GM12872 (cell line): ENCODE measurements around the gene P2RY2.

Experiments
- TF ChIP-seq, protein P1 (sequence below): IDR thresholded peaks from 3 replicates; pipeline ENCODE4 v1.5.1; 2011; ENCODE audit warnings: low read depth, mild to moderate bottlenecking, low read length, moderate library complexity; ENCODE audit not compliant: insufficient read depth

Gene P2RY2

DNA sequence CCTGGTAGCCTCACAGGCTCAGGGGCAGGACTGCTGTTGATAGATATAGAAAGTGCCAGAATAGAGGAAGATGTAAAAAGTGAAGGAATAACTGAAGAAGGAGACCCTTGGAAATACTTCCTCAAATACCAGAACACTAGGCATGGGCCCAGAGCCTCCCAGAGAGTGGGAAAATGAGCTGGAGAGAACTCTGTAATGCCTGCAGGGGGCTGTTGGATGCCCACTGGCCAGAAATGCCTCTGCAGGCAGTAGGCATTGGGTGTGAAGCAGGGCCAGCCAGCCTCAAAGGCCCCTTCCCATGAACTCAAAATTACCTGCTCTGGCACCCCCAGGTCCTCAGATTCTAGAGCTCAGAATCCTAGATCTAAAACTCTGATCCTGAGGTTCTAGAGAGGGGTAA, 15.1 kb downstream of the P2RY2 start:
- TF ChIP-seq, protein P1, sequence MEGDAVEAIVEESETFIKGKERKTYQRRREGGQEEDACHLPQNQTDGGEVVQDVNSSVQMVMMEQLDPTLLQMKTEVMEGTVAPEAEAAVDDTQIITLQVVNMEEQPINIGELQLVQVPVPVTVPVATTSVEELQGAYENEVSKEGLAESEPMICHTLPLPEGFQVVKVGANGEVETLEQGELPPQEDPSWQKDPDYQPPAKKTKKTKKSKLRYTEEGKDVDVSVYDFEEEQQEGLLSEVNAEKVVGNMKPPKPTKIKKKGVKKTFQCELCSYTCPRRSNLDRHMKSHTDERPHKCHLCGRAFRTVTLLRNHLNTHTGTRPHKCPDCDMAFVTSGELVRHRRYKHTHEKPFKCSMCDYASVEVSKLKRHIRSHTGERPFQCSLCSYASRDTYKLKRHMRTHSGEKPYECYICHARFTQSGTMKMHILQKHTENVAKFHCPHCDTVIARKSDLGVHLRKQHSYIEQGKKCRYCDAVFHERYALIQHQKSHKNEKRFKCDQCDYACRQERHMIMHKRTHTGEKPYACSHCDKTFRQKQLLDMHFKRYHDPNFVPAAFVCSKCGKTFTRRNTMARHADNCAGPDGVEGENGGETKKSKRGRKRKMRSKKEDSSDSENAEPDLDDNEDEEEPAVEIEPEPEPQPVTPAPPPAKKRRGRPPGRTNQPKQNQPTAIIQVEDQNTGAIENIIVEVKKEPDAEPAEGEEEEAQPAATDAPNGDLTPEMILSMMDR: no peak

DNA sequence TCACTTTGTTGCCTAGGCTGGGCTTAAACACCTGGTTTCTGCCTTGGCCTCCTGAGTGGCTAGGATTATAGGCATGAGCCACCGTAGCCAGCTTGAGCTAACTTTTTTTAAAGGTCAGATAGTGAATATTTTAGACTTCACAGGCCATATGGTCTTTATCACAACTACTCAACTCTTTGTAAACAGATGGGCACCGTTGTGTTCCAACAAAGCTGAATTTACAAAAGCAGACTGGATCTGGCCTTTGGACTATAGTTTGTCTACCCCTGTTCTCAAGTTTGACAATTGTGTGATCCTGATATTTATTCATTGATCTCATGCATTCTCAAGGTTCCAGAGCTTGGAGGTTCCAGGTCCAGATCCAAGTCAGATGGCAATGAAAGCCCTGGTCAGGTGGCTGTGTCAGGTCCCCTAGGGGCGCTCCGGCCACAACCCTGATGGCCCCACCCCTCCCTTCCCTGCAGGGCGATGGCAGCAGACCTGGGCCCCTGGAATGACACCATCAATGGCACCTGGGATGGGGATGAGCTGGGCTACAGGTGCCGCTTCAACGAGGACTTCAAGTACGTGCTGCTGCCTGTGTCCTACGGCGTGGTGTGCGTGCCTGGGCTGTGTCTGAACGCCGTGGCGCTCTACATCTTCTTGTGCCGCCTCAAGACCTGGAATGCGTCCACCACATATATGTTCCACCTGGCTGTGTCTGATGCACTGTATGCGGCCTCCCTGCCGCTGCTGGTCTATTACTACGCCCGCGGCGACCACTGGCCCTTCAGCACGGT, 15.8 kb downstream of the P2RY2 start:
- TF ChIP-seq, protein P1: no peak

DNA sequence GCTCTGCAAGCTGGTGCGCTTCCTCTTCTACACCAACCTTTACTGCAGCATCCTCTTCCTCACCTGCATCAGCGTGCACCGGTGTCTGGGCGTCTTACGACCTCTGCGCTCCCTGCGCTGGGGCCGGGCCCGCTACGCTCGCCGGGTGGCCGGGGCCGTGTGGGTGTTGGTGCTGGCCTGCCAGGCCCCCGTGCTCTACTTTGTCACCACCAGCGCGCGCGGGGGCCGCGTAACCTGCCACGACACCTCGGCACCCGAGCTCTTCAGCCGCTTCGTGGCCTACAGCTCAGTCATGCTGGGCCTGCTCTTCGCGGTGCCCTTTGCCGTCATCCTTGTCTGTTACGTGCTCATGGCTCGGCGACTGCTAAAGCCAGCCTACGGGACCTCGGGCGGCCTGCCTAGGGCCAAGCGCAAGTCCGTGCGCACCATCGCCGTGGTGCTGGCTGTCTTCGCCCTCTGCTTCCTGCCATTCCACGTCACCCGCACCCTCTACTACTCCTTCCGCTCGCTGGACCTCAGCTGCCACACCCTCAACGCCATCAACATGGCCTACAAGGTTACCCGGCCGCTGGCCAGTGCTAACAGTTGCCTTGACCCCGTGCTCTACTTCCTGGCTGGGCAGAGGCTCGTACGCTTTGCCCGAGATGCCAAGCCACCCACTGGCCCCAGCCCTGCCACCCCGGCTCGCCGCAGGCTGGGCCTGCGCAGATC, 16.5 kb downstream of the P2RY2 start:
- TF ChIP-seq, protein P1: no peak

DNA sequence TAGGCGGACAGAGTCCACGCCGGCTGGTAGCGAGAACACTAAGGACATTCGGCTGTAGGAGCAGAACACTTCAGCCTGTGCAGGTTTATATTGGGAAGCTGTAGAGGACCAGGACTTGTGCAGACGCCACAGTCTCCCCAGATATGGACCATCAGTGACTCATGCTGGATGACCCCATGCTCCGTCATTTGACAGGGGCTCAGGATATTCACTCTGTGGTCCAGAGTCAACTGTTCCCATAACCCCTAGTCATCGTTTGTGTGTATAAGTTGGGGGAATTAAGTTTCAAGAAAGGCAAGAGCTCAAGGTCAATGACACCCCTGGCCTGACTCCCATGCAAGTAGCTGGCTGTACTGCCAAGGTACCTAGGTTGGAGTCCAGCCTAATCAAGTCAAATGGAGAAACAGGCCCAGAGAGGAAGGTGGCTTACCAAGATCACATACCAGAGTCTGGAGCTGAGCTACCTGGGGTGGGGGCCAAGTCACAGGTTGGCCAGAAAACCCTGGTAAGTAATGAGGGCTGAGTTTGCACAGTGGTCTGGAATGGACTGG, 17.2 kb downstream of the P2RY2 start:
- TF ChIP-seq, protein P1: no peak

DNA sequence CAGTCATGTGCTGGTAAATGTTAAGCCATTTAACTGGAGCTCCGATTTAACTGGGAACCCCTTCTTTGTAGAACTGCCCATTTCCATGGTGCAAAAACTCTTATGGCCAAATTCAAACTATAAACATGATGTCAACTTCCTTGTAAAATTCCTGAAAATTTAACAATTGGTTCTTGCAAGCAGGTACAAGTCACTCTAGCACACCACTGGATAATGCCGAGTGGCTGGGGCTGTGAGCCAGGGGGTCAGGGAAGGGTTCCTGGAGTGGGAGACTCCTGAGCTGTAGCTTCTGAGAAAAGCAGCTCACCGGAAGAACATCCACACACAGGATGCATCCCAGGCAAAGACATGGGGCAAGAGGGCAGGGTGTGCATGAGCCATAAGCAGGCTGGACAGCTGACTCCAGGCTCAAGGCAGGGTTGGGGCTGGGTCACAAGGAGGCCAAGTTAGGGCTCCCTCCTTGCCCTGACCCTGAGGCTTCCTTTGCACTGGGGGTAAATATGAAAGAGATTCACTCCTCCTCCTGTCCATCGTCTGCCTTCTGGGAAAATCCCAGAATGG, 18.2 kb downstream of the P2RY2 start:
- TF ChIP-seq, protein P1: no peak

DNA sequence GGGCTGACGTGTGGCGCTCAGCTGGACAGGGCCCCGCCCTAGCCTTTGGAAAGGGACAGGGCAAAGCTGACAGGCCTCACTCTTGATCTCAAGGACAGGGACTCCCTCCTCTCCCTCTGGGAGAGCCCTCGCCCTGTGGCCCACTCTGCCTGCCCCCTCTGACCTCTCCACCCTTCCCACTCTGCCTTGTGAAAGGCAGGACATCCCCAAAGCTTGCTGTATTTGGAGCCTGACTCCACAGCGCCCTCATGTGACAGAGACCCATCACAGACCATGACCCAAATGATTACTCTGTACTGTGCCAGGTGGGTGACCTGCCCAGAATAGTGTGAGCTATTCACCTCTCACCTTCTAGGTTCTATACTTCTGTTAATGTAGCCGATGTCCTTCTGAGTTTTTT, 18.8 kb downstream of the P2RY2 start:
- TF ChIP-seq, protein P1: peak; percentile 85
